Mesendoderm (in vitro differentiated cells): ENCODE data around the gene UQCR10. TPM values are rescaled to one million over a fixed set of nuclear protein-coding genes. Genes with fewer than 3 reads are reported as not detected.

ENCODE experiments used
- DNase-seq: peaks from one replicate; pipeline ENCODE4 v3.0.0; 2013
- H2AK5ac ChIP-seq: 2 replicates; pipeline ENCODE4 v1.6.1; 2013; ENCODE audit warnings: low read length, inconsistent platforms
- H2BK120ac ChIP-seq: 2 replicates; pipeline ENCODE4 v1.6.1; 2013; ENCODE audit warnings: low read depth, mild to moderate bottlenecking, low read length, moderate library complexity, mixed read lengths
- H2BK15ac ChIP-seq: replicated peaks from 2 replicates; pipeline ENCODE4 v1.6.1; 2013; ENCODE audit warnings: low read depth, mild to moderate bottlenecking, moderate library complexity
- H2BK5ac ChIP-seq: 2 replicates; pipeline ENCODE4 v1.6.1; 2013; ENCODE audit warnings: low read length, inconsistent platforms
- H3K18ac ChIP-seq: 2 replicates; pipeline ENCODE4 v1.6.1; 2013; ENCODE audit warnings: mild to moderate bottlenecking, low read length, mixed read lengths
- H3K23ac ChIP-seq: one replicate; pipeline ENCODE4 v1.6.1; 2013; ENCODE audit warnings: low read length
- H3K27ac ChIP-seq: 2 replicates; pipeline ENCODE4 v1.5.1; 2013; ENCODE audit warnings: low read depth, mild to moderate bottlenecking, inconsistent platforms, low read length, moderate library complexity
- H3K27me3 ChIP-seq: 2 replicates; pipeline ENCODE4 v1.6.1; 2013; ENCODE audit warnings: low read length, control low read depth, mild to moderate bottlenecking, inconsistent platforms; ENCODE audit not compliant: insufficient read depth, poor library complexity
- H3K36me3 ChIP-seq: 2 replicates; pipeline ENCODE4 v1.6.1; 2013; ENCODE audit warnings: low read length, inconsistent platforms; ENCODE audit not compliant: control insufficient read depth, insufficient read depth
- H3K4ac ChIP-seq: one replicate; pipeline ENCODE4 v1.6.1; 2013; ENCODE audit warnings: low read depth, mild to moderate bottlenecking, low read length, moderate library complexity
- H3K4me1 ChIP-seq: 2 replicates; pipeline ENCODE4 v1.6.1; 2013; ENCODE audit warnings: low read depth, low read length, inconsistent platforms; ENCODE audit not compliant: control insufficient read depth
- H3K4me2 ChIP-seq: 2 replicates; pipeline ENCODE4 v1.6.1; 2013; ENCODE audit warnings: low read length
- H3K4me3 ChIP-seq: 2 replicates; pipeline ENCODE4 v1.5.1; 2013; ENCODE audit warnings: mild to moderate bottlenecking, low read length
- H3K56ac ChIP-seq: one replicate; pipeline ENCODE4 v1.6.1; 2013; ENCODE audit warnings: low read length
- H3K79me1 ChIP-seq: 2 replicates; pipeline ENCODE4 v1.6.1; 2013; ENCODE audit warnings: low read length, inconsistent platforms
- H3K79me2 ChIP-seq: 2 replicates; pipeline ENCODE4 v1.6.1; 2013; ENCODE audit warnings: mild to moderate bottlenecking, low read length; ENCODE audit not compliant: control insufficient read depth, insufficient read depth
- H3K9ac ChIP-seq: 2 replicates; pipeline ENCODE4 v1.6.1; 2013; ENCODE audit warnings: low read length, inconsistent platforms
- H4K5ac ChIP-seq: one replicate; pipeline ENCODE4 v1.6.1; 2013; ENCODE audit warnings: low read length
- H4K8ac ChIP-seq: one replicate; pipeline ENCODE4 v1.6.1; 2013; ENCODE audit warnings: low read depth, mild to moderate bottlenecking, control low read depth, low read length, moderate library complexity
- WGBS: extraction: QIAGEN DNeasy Blood & Tissue Kit; methylation state at CpG from one replicate; pipeline ENCODE4 v1.1.7; 2013; ENCODE audit warnings: low lambda C conversion rate, missing lambda C conversion rate; ENCODE audit not compliant: insufficient coverage; ENCODE audit errors: extremely low coverage; 5-methylcytosine and 5-hydroxymethylcytosine counted together
- small RNA-seq: library from polyadenylated mRNA; stranded (forward); fragments of <200 nt; extraction: miRNeasy Mini kit (QIAGEN cat#:217004); gene quantifications from one replicate; pipeline ENCODE3, GENCODE V24; 2013; ENCODE audit not compliant: insufficient read depth

The UQCR10 gene

GRCh38 chr22:29816539-29816938 is 49.4 kb downstream of the UQCR10 start:
- H3K79me2 ChIP-seq: no peaks in the 10 kb centered on the region
- no peak overlapping the region for H4K5ac ChIP-seq
- H3K4me1 ChIP-seq: no peaks in the 10 kb centered on the region
- no peak overlapping the region for H3K18ac ChIP-seq
- no peak overlapping the region for H3K9ac ChIP-seq
- no peak overlapping the region for H3K4me2 ChIP-seq
- no peak overlapping the region for H3K56ac ChIP-seq
- DNase-seq: no peak
- WGBS: no CpG with 5 or more reads among the region's 6 CpGs
- H2AK5ac ChIP-seq: no peak overlapping the region
- H2BK15ac ChIP-seq: no peak overlapping the region
- H3K27me3 ChIP-seq: peaks cover 2% of the 10 kb centered on the region
- no peaks in the 10 kb centered on the region for H3K79me1 ChIP-seq
- H3K27ac ChIP-seq: no peak overlapping the region
- H3K23ac ChIP-seq: no peak overlapping the region
- H2BK5ac ChIP-seq: no peak overlapping the region
- H3K36me3 ChIP-seq: peaks cover 17% of the 10 kb centered on the region
- H3K4ac ChIP-seq: no peak overlapping the region
- H2BK120ac ChIP-seq: no peak overlapping the region
- no peak overlapping the region for H3K4me3 ChIP-seq
- H4K8ac ChIP-seq: no peak overlapping the region

GRCh38 chr22:29816980-29817379 is 49.8 kb downstream of the UQCR10 start:
- no peak overlapping the region for H4K5ac ChIP-seq

GRCh38 chr22:29817724-29818123 is 50.6 kb downstream of the UQCR10 start:
- no peak overlapping the region for H3K4me3 ChIP-seq
- no peaks in the 10 kb centered on the region for H3K79me1 ChIP-seq
- no peak overlapping the region for H3K27ac ChIP-seq
- no peak overlapping the region for H4K8ac ChIP-seq
- H2BK5ac ChIP-seq: no peak overlapping the region
- no peaks in the 10 kb centered on the region for H3K79me2 ChIP-seq
- H3K4me1 ChIP-seq: no peaks in the 10 kb centered on the region
- WGBS: no CpG with 5 or more reads among the region's 1 CpG
- no peak for DNase-seq
- peaks cover 2% of the 10 kb centered on the region for H3K27me3 ChIP-seq
- H2BK15ac ChIP-seq: no peak overlapping the region
- no peak overlapping the region for H3K23ac ChIP-seq
- H4K5ac ChIP-seq: no peak overlapping the region
- H3K36me3 ChIP-seq: peaks cover 18% of the 10 kb centered on the region
- H3K56ac ChIP-seq: no peak overlapping the region
- H3K9ac ChIP-seq: no peak overlapping the region
- no peak overlapping the region for H3K4me2 ChIP-seq
- H2BK120ac ChIP-seq: no peak overlapping the region
- H2AK5ac ChIP-seq: no peak overlapping the region
- H3K18ac ChIP-seq: no peak overlapping the region
- no peak overlapping the region for H3K4ac ChIP-seq

More at GRCh38 chr22:29816980-29817379, 49.8 kb downstream of the UQCR10 start:
- Histone ChIP-seq H3K4me1 (no peaks in the 10 kb centered on the region), H2BK120ac (no peak overlapping the region), H4K8ac (no peak overlapping the region), H2AK5ac (no peak overlapping the region), H3K36me3 (peaks cover 17% of the 10 kb centered on the region), H3K18ac (no peak overlapping the region), H3K79me2 (no peaks in the 10 kb centered on the region), H3K27ac (no peak overlapping the region), H3K9ac (no peak overlapping the region), H2BK5ac (no peak overlapping the region), H3K4ac (no peak overlapping the region), H3K23ac (no peak overlapping the region), H3K56ac (no peak overlapping the region), H3K4me2 (no peak overlapping the region), H3K79me1 (no peaks in the 10 kb centered on the region), H3K4me3 (no peak overlapping the region), H2BK15ac (no peak overlapping the region), H3K27me3 (peaks cover 2% of the 10 kb centered on the region)
- no CpG with 5 or more reads among the region's 2 CpGs for WGBS
- no peak for DNase-seq

- Histone ChIP-seq H4K8ac (no peak overlapping the region), H3K23ac (no peak overlapping the region), H4K5ac (no peak overlapping the region), H3K4ac (no peak overlapping the region), H3K9ac (no peak overlapping the region), H3K4me2 (no peak overlapping the region), H2AK5ac (no peak overlapping the region), H3K4me1 (no peaks in the 10 kb centered on the region), H3K27me3 (peaks cover 2% of the 10 kb centered on the region), H3K18ac (no peak overlapping the region), H3K79me2 (no peaks in the 10 kb centered on the region), H3K36me3 (peaks cover 9% of the 10 kb centered on the region), H2BK120ac (no peak overlapping the region), H2BK5ac (no peak overlapping the region), H3K79me1 (no peaks in the 10 kb centered on the region), H3K27ac (no peak overlapping the region), H2BK15ac (no peak overlapping the region), H3K4me3 (no peak overlapping the region), H3K56ac (no peak overlapping the region)
- no CpG with 5 or more reads among the region's 2 CpGs for WGBS
- DNase-seq: no peak
These were observed 52.3 kb downstream of the UQCR10 start for GRCh38 chr22:29819501-29819900.

Small RNA genes lying within 50 kb of the gene (small RNA-seq; reads per million reads assigned to genes)
- gene RF00019: not detected
